GM23338 (cell line): ENCODE measurements around the gene DENND6A. TPM values are rescaled to one million over a fixed set of nuclear protein-coding genes. Genes with fewer than 3 reads are reported as not detected.

Source experiments
- ATAC-seq: fragments of 200-7000 bp; cut with Tn5 transposase; 3 replicates; pipeline ENCODE4 v1.9.1; 2020
- DNase-seq: peaks from one replicate; pipeline ENCODE4 v3.0.0-alpha.2; 2015; ENCODE audit warnings: low spot score
- H2AFZ ChIP-seq: fragments of 200-600 bp; sonication (generic); 2 replicates; pipeline ENCODE4 v1.8.0; 2016; ENCODE audit warnings: antibody characterized with exemption, mild to moderate bottlenecking, moderate library complexity
- H3F3A ChIP-seq: fragments of 200-600 bp; sonication (generic); replicated peaks from 2 replicates; pipeline ENCODE4 v1.8.0; 2017; ENCODE audit warnings: antibody characterized with exemption, mixed run types, low read depth
- H3K27ac ChIP-seq: fragments of 200-600 bp; sonication (generic); 2 replicates; pipeline ENCODE4 v1.6.1; 2016; ENCODE audit warnings: low read depth
- H3K27me3 ChIP-seq: fragments of 200-600 bp; sonication (generic); 2 replicates; pipeline ENCODE4 v1.8.0; 2016; ENCODE audit warnings: mild to moderate bottlenecking, mixed run types, moderate library complexity; ENCODE audit not compliant: insufficient read depth
- H3K36me3 ChIP-seq: fragments of 200-600 bp; sonication (generic); 2 replicates; pipeline ENCODE4 v1.8.0; 2016; ENCODE audit warnings: mild to moderate bottlenecking; ENCODE audit not compliant: insufficient read depth
- H3K4me1 ChIP-seq: fragments of 200-600 bp; sonication (generic); 2 replicates; pipeline ENCODE4 v1.8.0; 2016; ENCODE audit warnings: mild to moderate bottlenecking, moderate library complexity; ENCODE audit not compliant: insufficient read depth
- H3K4me2 ChIP-seq: fragments of 200-600 bp; sonication (generic); 2 replicates; pipeline ENCODE4 v1.7.1; 2017; ENCODE audit warnings: mixed run types
- H3K4me3 ChIP-seq: fragments of 200-600 bp; sonication (generic); 2 replicates; pipeline ENCODE4 v1.6.1; 2016; ENCODE audit warnings: mixed run types
- H3K79me2 ChIP-seq: fragments of 200-600 bp; sonication (generic); replicated peaks from 2 replicates; pipeline ENCODE4 v1.8.0; 2017; ENCODE audit warnings: mild to moderate bottlenecking; ENCODE audit not compliant: insufficient read depth
- H3K9me2 ChIP-seq: fragments of 200-600 bp; sonication (generic); 2 replicates; pipeline ENCODE4 v1.8.0; 2017; ENCODE audit not compliant: insufficient read depth
- H4K20me1 ChIP-seq: fragments of 200-600 bp; sonication (generic); replicated peaks from 2 replicates; pipeline ENCODE4 v1.8.0; 2017; ENCODE audit warnings: mild to moderate bottlenecking; ENCODE audit not compliant: insufficient read depth
- H3K27ac Mint-ChIP-seq: 2 replicates; pipeline ENCODE4 v1.8.0; 2020; ENCODE audit warnings: inconsistent platforms, mild to moderate bottlenecking, moderate library complexity, mixed read lengths
- H3K27me3 Mint-ChIP-seq: 3 replicates; pipeline ENCODE4 v1.8.0; 2022; ENCODE audit warnings: low read depth, mild to moderate bottlenecking, moderate library complexity, mixed read lengths, inconsistent platforms; ENCODE audit not compliant: insufficient read depth, poor library complexity
- H3K36me3 Mint-ChIP-seq: 3 replicates; pipeline ENCODE4 v1.8.0; 2021; ENCODE audit warnings: low read depth, mild to moderate bottlenecking, inconsistent platforms, moderate library complexity, mixed read lengths
- H3K4me1 Mint-ChIP-seq: 3 replicates; pipeline ENCODE4 v1.8.0; 2020; ENCODE audit warnings: mild to moderate bottlenecking, inconsistent platforms, mixed read lengths
- H3K4me3 Mint-ChIP-seq: 3 replicates; pipeline ENCODE4 v1.8.0; 2021; ENCODE audit warnings: moderate library complexity, mild to moderate bottlenecking, inconsistent platforms, mixed read lengths
- H3K9me3 Mint-ChIP-seq: 3 replicates; pipeline ENCODE4 v1.8.0; 2020; ENCODE audit warnings: moderate library complexity, mild to moderate bottlenecking, inconsistent platforms, mixed read lengths
- CREB1 ChIP-seq: fragments of 250-450 bp; sonication (Bioruptor Pico); IDR thresholded peaks from 2 replicates; pipeline ENCODE4 v1.5.0; 2020; ENCODE audit warnings: low read depth, mild to moderate bottlenecking, moderate library complexity
- CTCF ChIP-seq, 2 experiments: fragments of 200-600 bp in 1 of 2; sonication (generic) in 1 of 2; conservative IDR thresholded peaks; 2 replicates each; pipeline versions ENCODE4 v1.5.1 to v1.6.1; 2016 to 2017; ENCODE audit warnings: antibody characterized with exemption in 2 of 2, low read depth in 2 of 2, mild to moderate bottlenecking in 2 of 2, moderate library complexity in 1 of 2
- EZH2phosphoT487 ChIP-seq: fragments of 200-600 bp; sonication (generic); IDR thresholded peaks from one replicate; pipeline ENCODE4 v1.8.1; 2018; ENCODE audit warnings: antibody characterized with exemption; ENCODE audit not compliant: unreplicated experiment
- NANOG ChIP-seq: IDR thresholded peaks from 2 replicates; pipeline ENCODE4 v1.6.1; 2016; ENCODE audit warnings: antibody characterized with exemption, borderline replicate concordance
- POLR2AphosphoS5 ChIP-seq: IDR thresholded peaks from 2 replicates; pipeline ENCODE4 v1.6.1; 2016; ENCODE audit warnings: antibody characterized with exemption, low read depth
- REST ChIP-seq: IDR thresholded peaks from one replicate; pipeline ENCODE4 v1.6.1; 2018; ENCODE audit warnings: antibody characterized with exemption; ENCODE audit not compliant: unreplicated experiment
- polyA plus RNA-seq: library from polyadenylated mRNA; unstranded; fragments of >200 nt; fragmentation: Nextera tagmentation; extraction: Ambion mirVana; gene quantifications from 2 replicates; pipeline ENCODE4 v1.2.1, GENCODE V29; 2016
- total RNA-seq: library from RNA; depleted of rRNA; stranded (reverse); fragments of >200 nt; shearing (Covaris generic); gene quantifications from 2 replicates; pipeline ENCODE4 v1.2.3, GENCODE V29; 2014

Gene DENND6A
- total and polyA plus RNA-seq, 2 experiments from 2014 or later: 7.5 to 17.5 TPM

- Mint-ChIP-seq H3K4me3 (no peak overlapping the region), H3K9me3 (peaks cover 18% of the 10 kb centered on the region; the same call in 2 of the 3 replicates), H3K27ac (0 out of 2 replicates have a peak overlapping the region, but pooled peaks have one; percentile 57), H3K4me1 (no peaks in the 10 kb centered on the region; the same call in 2 of the 3 replicates), H3K27me3 (no peaks in the 10 kb centered on the region), H3K36me3 (peaks cover 54% of the 10 kb centered on the region)
- Histone ChIP-seq H3K36me3 (peaks cover under 1% of the 10 kb centered on the region; the same call in 1 of the 2 replicates), H3K9me2 (no peaks in the 10 kb centered on the region), H3F3A (no peaks in the 10 kb centered on the region), H3K4me2 (no peak overlapping the region), H2AFZ (no peak overlapping the region), H3K4me1 (no peaks in the 10 kb centered on the region), H3K4me3 (no peak overlapping the region), H3K27ac (no peak overlapping the region), H3K79me2 (no peaks in the 10 kb centered on the region), H3K27me3 (no peaks in the 10 kb centered on the region), H4K20me1 (no peaks in the 10 kb centered on the region)
- TF ChIP-seq NANOG: no peak
- TF ChIP-seq REST: no peak
- no peak for TF ChIP-seq POLR2AphosphoS5
- TF ChIP-seq EZH2phosphoT487: no peak
- peak in 1 of 2 experiments; percentile 38; a peak in 2 of 4 replicates for TF ChIP-seq CTCF (conservative IDR thresholded peaks at IDR 0.05; ENCODE audit: low read depth in 2 of 2)
- peak; percentile 43; the same call in 1 of the 3 replicates for ATAC-seq
- no peak for DNase-seq
These were observed 46.2 kb downstream of the DENND6A start for GRCh38 chr3:57646723-57647122.

- no peak overlapping the region for H3K4me2 ChIP-seq
- no peaks in the 10 kb centered on the region for H3F3A ChIP-seq
- Mint-ChIP-seq H3K4me3 (no peak overlapping the region), H3K27me3 (no peaks in the 10 kb centered on the region), H3K4me1 (no peaks in the 10 kb centered on the region; the same call in 2 of the 3 replicates), H3K36me3 (peaks cover 44% of the 10 kb centered on the region), H3K9me3 (peaks cover 14% of the 10 kb centered on the region; the same call in 2 of the 3 replicates), H3K27ac (no peak overlapping the region)
- no peak overlapping the region for H3K4me3 ChIP-seq
- ATAC-seq (no peak), DNase-seq (no peak)
- no peaks in the 10 kb centered on the region for H3K9me2 ChIP-seq
- H2AFZ ChIP-seq: no peak overlapping the region
- H3K4me1 ChIP-seq: no peaks in the 10 kb centered on the region
- TF ChIP-seq CREB1 (CRISPR knock-in tag) (no peak), REST (no peak), CTCF (conservative IDR thresholded peaks at IDR 0.05; ENCODE audit: low read depth in 2 of 2) (no peak)
- peaks cover 5% of the 10 kb centered on the region for H3K36me3 ChIP-seq
- no peaks in the 10 kb centered on the region for H4K20me1 ChIP-seq
- H3K27me3 ChIP-seq: no peaks in the 10 kb centered on the region
- H3K79me2 ChIP-seq: no peaks in the 10 kb centered on the region
- 0 out of 2 replicates have a peak overlapping the region, but pooled peaks have one; percentile 32 for H3K27ac ChIP-seq
These were observed 48.1 kb downstream of the DENND6A start for GRCh38 chr3:57644740-57645139.
